LNCAP (cell line): ENCODE data around the gene KRT6B.

ENCODE experiments used
- TF ChIP-seq, protein P1 (sequence below): fragments of 450-650 bp; IDR thresholded peaks from 2 replicates; pipeline ENCODE4 v1.5.1; 2017; ENCODE audit warnings: mild to moderate bottlenecking

KRT6B gene

GRCh38 chr12:52442600-52443061 is 9.3 kb downstream of the KRT6B start:
- TF ChIP-seq, protein P1, sequence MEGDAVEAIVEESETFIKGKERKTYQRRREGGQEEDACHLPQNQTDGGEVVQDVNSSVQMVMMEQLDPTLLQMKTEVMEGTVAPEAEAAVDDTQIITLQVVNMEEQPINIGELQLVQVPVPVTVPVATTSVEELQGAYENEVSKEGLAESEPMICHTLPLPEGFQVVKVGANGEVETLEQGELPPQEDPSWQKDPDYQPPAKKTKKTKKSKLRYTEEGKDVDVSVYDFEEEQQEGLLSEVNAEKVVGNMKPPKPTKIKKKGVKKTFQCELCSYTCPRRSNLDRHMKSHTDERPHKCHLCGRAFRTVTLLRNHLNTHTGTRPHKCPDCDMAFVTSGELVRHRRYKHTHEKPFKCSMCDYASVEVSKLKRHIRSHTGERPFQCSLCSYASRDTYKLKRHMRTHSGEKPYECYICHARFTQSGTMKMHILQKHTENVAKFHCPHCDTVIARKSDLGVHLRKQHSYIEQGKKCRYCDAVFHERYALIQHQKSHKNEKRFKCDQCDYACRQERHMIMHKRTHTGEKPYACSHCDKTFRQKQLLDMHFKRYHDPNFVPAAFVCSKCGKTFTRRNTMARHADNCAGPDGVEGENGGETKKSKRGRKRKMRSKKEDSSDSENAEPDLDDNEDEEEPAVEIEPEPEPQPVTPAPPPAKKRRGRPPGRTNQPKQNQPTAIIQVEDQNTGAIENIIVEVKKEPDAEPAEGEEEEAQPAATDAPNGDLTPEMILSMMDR, result no peak

DNA sequence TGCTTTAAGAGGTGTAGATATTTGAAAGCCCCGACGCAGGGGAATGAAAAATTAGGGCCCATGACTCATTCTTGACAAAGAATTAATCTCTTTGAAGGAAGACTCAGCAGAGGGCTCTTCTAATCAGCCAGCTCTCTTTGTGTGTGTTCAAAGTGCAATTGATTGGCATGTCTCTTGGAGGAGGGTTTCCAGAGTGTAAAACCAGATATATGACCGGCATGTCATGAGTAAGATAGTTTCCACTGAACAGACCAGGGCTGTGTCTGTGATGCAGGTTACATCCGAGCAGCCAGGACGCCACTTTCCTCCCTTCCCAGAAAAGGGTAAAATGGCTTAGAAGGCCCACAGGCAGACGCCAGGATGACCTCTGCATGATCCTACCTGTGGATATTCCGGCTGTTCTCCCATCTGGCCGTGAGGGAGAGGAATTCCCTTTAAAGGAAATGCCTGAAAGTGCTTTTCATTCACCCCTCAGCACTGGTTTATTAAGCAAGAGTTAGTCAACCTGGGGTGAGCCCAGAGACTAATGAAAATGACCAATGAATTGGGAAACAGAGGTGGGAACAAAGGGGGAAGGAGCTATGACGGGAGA is 10.5 kb downstream of the KRT6B start:
- TF ChIP-seq, protein P1, result no peak

- TF ChIP-seq, protein P1, result no peak
Observed at GRCh38 chr12:52440821-52441319, 11.1 kb downstream of the KRT6B start.

DNA sequence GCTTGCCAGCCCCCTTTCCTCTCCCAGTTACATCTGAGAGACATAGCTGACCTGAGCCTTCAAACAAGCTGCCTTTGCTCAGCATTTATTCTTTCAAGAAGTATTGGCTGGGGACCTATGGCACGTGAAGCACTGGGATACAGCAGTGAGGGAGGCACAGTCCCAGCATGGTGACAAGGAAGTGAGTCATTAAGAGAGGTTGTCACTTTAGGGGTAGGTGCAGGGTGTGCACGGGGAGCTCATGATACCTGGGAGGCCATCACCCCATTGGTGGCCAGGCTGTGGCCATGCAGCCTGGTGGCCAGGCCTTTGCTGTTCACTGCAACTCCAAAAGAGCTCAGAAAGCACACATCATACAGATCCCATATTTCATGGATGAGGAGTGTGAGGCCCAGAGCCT is 12.1 kb downstream of the KRT6B start:
- TF ChIP-seq, protein P1, result no peak

DNA sequence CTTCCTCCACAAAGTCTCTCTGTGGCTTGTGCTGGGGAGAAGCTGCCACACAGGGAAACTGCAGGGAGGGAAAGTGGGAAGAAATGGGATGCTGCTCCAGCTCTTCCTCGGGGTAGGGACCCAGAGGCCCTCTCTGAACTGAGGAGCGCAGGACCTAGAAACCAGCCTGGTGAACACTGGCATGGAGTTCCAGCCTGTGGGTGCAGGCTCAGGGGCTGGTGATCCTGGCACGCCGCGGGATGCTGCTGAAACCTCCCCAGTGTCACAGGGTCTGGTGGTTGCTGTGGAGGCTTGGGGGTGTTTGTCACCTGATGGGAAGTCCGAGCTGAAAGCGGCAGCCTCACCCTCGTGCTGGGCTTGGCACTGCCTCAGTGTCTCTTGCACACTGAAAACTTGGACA is 12.5 kb downstream of the KRT6B start:
- TF ChIP-seq, protein P1, result no peak

DNA sequence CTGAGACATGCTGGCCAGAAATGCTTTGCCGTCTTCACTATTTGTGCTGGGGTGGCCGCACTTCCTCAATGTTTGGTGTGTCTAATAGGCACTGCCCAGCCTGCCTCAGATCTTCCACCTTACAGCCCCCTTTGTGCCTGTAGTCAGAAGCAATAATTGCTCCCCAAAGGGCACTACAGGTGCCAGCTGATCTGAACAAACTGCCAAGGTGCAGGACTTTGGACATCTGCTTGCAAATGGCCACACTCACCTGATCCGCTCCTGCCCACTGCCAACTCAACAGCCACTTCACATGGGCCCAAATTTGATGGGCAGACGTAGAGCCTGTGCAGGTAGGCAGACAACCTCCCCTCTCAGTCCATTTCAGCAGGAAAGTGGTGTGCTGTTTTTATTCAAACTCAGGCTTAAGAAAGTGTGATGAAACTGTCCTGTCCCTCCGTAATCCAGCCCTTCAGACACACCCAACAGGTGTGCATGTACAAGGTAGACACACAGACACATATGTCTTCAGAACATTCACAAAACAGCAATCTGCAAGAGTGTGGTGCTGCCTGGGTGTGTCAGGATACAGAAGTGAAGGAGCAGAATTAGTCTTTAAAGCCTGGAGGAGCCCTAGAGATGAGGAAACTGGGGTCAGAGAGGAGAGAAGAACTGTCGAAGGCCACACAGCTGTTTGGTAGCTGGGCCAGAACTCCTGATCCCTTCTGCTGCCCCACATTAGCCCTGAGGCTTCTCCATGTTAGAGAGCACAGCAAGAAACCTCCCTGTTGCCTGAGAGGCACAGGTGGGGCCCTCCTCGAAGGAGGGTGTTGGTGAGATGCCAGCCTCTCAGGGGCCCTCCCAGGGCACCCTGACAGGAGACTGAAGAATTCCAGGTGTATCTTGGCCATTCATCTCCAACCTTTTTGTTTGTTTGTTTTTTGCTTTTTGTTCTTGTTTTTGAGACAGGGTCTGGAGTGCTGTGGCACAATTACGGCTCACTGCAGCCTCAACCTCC is 13.3 kb downstream of the KRT6B start:
- TF ChIP-seq, protein P1, result no peak

GRCh38 chr12:52437508-52437907 is 14.4 kb downstream of the KRT6B start:
- TF ChIP-seq, protein P1, result no peak
